Spleen (tissue), 11 donors: Measurements from ENCODE around the gene SMG9. TPM values are rescaled to one million over a fixed set of nuclear protein-coding genes. Genes with fewer than 3 reads are reported as not detected.

Source experiments
- DNase-seq: peaks from one replicate; pipeline ENCODE4 v3.0.0-alpha.2; 2020
- H3K27ac ChIP-seq, 8 donors: fragments of 200-600 bp; sonication (generic) in 7 of 8; 1 replicate in 4 of 8; 2 replicates in 4 of 8; pipeline versions ENCODE4 v1.5.0 to v1.8.0; 2016 to 2021; ENCODE audit warnings: inconsistent platforms in 4 of 8, mild to moderate bottlenecking in 4 of 8, moderate library complexity in 1 of 8
- H3K27me3 ChIP-seq, 7 donors: fragments of 200-600 bp; sonication (generic) in 6 of 7; replicated peaks in 1 of 7; 1 replicate in 4 of 7; 2 replicates in 3 of 7; pipeline versions ENCODE4 v1.5.0 to v1.8.0; 2016 to 2021; ENCODE audit warnings: inconsistent platforms in 3 of 7, mild to moderate bottlenecking in 1 of 7
- H3K36me3 ChIP-seq, 6 donors: fragments of 200-600 bp; sonication (generic) in 5 of 6; 1 replicate in 4 of 6; 2 replicates in 2 of 6; pipeline versions ENCODE4 v1.5.0 to v1.8.0; 2016 to 2021; ENCODE audit warnings: inconsistent platforms in 2 of 6
- H3K4me1 ChIP-seq, 6 donors: fragments of 200-600 bp; sonication (generic) in 5 of 6; 1 replicate in 3 of 6; 2 replicates in 3 of 6; pipeline versions ENCODE4 v1.5.0 to v1.8.0; 2016 to 2021; ENCODE audit warnings: inconsistent platforms in 3 of 6
- H3K4me3 ChIP-seq, 8 donors: fragments of 200-600 bp; sonication (generic) in 7 of 8; 1 replicate in 4 of 8; 2 replicates in 4 of 8; pipeline versions ENCODE4 v1.5.0 to v1.8.0; 2016 to 2021; ENCODE audit warnings: inconsistent platforms in 4 of 8, mild to moderate bottlenecking in 4 of 8, moderate library complexity in 2 of 8
- H3K9me3 ChIP-seq, 8 donors: fragments of 200-600 bp; sonication (generic) in 7 of 8; 1 replicate in 4 of 8; 2 replicates in 4 of 8; pipeline versions ENCODE4 v1.5.0 to v1.8.0; 2016 to 2021; ENCODE audit warnings: inconsistent platforms in 4 of 8
- POLR2A ChIP-seq, 3 donors: fragments of 450-650 bp; IDR thresholded peaks; one replicate each; pipeline ENCODE4 v1.5.1; 2017; ENCODE audit warnings: antibody characterized with exemption in 3 of 3, mild to moderate bottlenecking in 1 of 3
- POLR2AphosphoS5 ChIP-seq, 3 donors: sonication (generic); formaldehyde crosslinking; IDR thresholded peaks; one replicate each; pipeline ENCODE4 v1.5.1; 2017; ENCODE audit warnings: antibody characterized with exemption in 3 of 3
- WGBS, 5 donors: extraction: QIAGEN DNeasy Blood & Tissue Kit in 3 of 5; methylation state at CpG; one replicate each; pipeline versions ENCODE4 v1.1.5 to v1.1.7; 2013 to 2018; 5-methylcytosine and 5-hydroxymethylcytosine counted together
- intact Hi-C: fragments of 100-400 bp; cut with DNase I; formaldehyde crosslinking; loops from one replicate; pipeline ENCODE4 v1.15.0; 2023; ENCODE audit warnings: low total_unique reads
- polyA plus RNA-seq, 3 donors: library from polyadenylated mRNA; stranded (reverse); fragments of 200-250 nt; gene quantifications; one replicate each; pipeline ENCODE4 v1.2.1, GENCODE V29; 2013
- total RNA-seq, 7 donors: library from RNA; depleted of rRNA in 3 of 7; stranded (reverse); fragments of >200 nt in 3 of 7; fragmentation: NEBNext Ultra II Directional in 4 of 7; extraction: Animal tissue kit (Norgen Biotek cat#: 25700) in 4 of 7; gene quantifications; one replicate each; pipeline versions ENCODE4 v1.1.0 to v1.2.1, GENCODE V29; 2016 to 2021
- TF ChIP-seq, protein P1 (sequence below), 11 experiments: fragments of 200-600 bp in 7 of 11; fragments of 450-650 bp in 4 of 11; sonication (generic) in 4 of 11; IDR thresholded peaks in 8 of 11; conservative IDR thresholded peaks in 3 of 11; 1 replicate in 7 of 11; 2 replicates in 4 of 11; pipeline versions ENCODE4 v1.4.0 to v1.8.0; 2016 to 2021; ENCODE audit warnings: antibody characterized with exemption in 11 of 11, inconsistent platforms in 4 of 11, mild to moderate bottlenecking in 1 of 11
- donor health status: healthy with polysubstance abuse.
- donor health status: DM: no; HTN: no; CAD: no; lungs with moderate emphysema.
- donor health status: DM: no; HTN: no; CAD: no.
- donor health status: Bipolar disorder and iron deficiency.
- donor health status: healthy.
- donor health status: DM: no; HTN: no; CAD: no.
- donor health status: DM: yes; HTN: yes; CAD: no.

Gene SMG9
- total and polyA plus RNA-seq, 10 donors: 30.9 to 65.9 (median 45.2) TPM

- Histone ChIP-seq H3K4me1 (peaks cover 14 to 76% (median 52%) of the 10 kb centered on the region in 6 donors), H3K9me3 (no peaks in the 10 kb centered on the region), H3K27ac (peak overlapping the region in 5 of 8 donors; percentile 8 to 87 (median 81)), H3K27me3 (peaks cover 0 to 7% (median 0%) of the 10 kb centered on the region in 7 donors), H3K4me3 (peak overlapping the region in 3 of 8 donors; percentile 14 to 73 (median 17)), H3K36me3 (no peaks in the 10 kb centered on the region)
- DNase-seq: peak; percentile 87
- WGBS, 5 donors: 65 to 78% (median 77%) methylated on average over 23 to 24 of the region's 24 CpGs
- intact Hi-C loops: no loop called here
- TF ChIP-seq POLR2AphosphoS5 (IDR thresholded peaks at IDR 0.05): peak; percentile 18 to 65 (median 39)
- TF ChIP-seq, protein P1, sequence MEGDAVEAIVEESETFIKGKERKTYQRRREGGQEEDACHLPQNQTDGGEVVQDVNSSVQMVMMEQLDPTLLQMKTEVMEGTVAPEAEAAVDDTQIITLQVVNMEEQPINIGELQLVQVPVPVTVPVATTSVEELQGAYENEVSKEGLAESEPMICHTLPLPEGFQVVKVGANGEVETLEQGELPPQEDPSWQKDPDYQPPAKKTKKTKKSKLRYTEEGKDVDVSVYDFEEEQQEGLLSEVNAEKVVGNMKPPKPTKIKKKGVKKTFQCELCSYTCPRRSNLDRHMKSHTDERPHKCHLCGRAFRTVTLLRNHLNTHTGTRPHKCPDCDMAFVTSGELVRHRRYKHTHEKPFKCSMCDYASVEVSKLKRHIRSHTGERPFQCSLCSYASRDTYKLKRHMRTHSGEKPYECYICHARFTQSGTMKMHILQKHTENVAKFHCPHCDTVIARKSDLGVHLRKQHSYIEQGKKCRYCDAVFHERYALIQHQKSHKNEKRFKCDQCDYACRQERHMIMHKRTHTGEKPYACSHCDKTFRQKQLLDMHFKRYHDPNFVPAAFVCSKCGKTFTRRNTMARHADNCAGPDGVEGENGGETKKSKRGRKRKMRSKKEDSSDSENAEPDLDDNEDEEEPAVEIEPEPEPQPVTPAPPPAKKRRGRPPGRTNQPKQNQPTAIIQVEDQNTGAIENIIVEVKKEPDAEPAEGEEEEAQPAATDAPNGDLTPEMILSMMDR (IDR thresholded peaks at IDR 0.05 in 8 of 11, conservative IDR thresholded peaks at IDR 0.05 in 3 of 11): no peak
Measured at GRCh38 chr19:43782689-43783231, 28.0 kb upstream of the SMG9 start.

DNA sequence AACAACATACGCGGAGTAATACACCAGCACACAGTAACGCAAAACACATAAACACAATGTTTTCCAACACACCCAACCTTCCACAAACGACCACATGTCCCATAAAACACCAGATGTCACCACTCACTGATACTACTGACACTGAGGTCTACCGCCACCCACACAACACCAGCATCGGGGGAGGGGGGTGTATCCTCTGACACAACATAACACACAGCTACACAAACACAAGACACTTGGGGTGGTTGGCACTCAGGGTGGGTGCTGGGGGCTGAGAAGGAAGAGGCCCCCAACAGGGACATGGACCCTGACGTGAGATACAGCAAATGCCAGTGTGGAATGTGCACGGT, 27.5 kb upstream of the SMG9 start:
- Histone ChIP-seq H3K27me3 (peaks cover 0 to 7% (median 0%) of the 10 kb centered on the region in 7 donors), H3K4me1 (peaks cover 19 to 81% (median 57%) of the 10 kb centered on the region in 6 donors), H3K4me3 (peak overlapping the region in 3 of 8 donors; percentile 14 to 73 (median 17)), H3K27ac (peak overlapping the region in 4 of 8 donors; percentile 11 to 87 (median 84)), H3K36me3 (no peaks in the 10 kb centered on the region), H3K9me3 (no peaks in the 10 kb centered on the region)
- DNase-seq: no peak
- TF ChIP-seq POLR2AphosphoS5 (IDR thresholded peaks at IDR 0.05): no peak
- no peak for TF ChIP-seq POLR2A (IDR thresholded peaks at IDR 0.05)
- TF ChIP-seq, protein P1 (IDR thresholded peaks at IDR 0.05 in 8 of 11, conservative IDR thresholded peaks at IDR 0.05 in 3 of 11): no peak
- intact Hi-C loops: no loop called here
- 64 to 70% (median 64%) methylated on average over 8 of the region's 8 CpGs for WGBS, 5 donors

DNA sequence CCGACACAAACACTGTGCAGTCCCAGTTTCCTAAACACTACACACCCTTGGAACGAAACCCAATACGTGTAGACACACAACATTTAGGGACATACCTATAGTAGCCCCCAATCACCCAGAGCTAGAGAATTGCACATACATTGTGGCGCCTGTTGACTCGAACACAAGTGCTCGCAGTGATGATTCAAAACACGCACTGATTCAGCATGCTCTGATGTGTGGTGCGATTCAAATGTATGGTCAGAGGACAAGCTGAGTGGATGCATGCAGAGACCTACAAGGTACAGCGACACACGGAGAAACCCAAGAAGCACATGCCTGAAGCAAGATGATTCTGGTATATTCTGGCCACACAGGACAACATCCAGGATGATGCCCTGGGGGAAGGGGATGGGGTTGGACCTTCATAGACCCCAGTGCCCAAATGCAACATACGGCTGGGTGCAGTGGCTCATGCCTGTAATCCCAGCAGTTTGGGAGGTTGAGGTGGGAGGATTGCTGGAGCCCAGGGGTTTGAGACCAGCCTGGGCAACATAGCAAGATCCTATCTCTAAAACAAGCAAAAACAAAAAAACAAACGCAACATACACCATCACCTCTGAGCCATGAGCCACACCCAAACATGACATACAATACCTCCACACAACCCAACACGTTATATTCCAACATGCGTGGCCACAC, 27.0 kb upstream of the SMG9 start:
- Histone ChIP-seq H3K27me3 (peaks cover 0 to 7% (median 0%) of the 10 kb centered on the region in 7 donors), H3K4me3 (peak overlapping the region in 3 of 8 donors; percentile 41 to 73 (median 48)), H3K9me3 (no peaks in the 10 kb centered on the region), H3K27ac (peak overlapping the region in 4 of 8 donors; percentile 78 to 87 (median 84)), H3K4me1 (peaks cover 19 to 86% (median 62%) of the 10 kb centered on the region in 6 donors), H3K36me3 (no peaks in the 10 kb centered on the region)
- DNase-seq: no peak
- TF ChIP-seq POLR2A (IDR thresholded peaks at IDR 0.05): no peak
- TF ChIP-seq, protein P1 (IDR thresholded peaks at IDR 0.05 in 8 of 11, conservative IDR thresholded peaks at IDR 0.05 in 3 of 11): no peak
- TF ChIP-seq POLR2AphosphoS5 (IDR thresholded peaks at IDR 0.05): no peak
- intact Hi-C loops: no loop called here
- 82 to 91% (median 86%) methylated on average over 14 of the region's 14 CpGs for WGBS, 5 donors
